NCI-H1092 (cell line): ENCODE data around the gene TDP1.

Experiments
- DNase-seq: peaks from one replicate; lab custom pipeline; 2025; lab: John Stamatoyannopoulos, UW

Gene TDP1

GRCh38 chr14:89955745-89956660 lies at the start of gene TDP1:
Gene TDP1 (plus strand): TSS chr14:89955927. CDS start chr14:89963115, 7,188 bp downstream.
- DNase-seq, result peak; percentile 89

GRCh38 chr14:89906000-89906399 lies 49.7 kb upstream of the TDP1 start:
- no peak for DNase-seq

GRCh38 chr14:89907655-89908054 lies 48.1 kb upstream of the TDP1 start:
- no peak for DNase-seq

- DNase-seq, result no peak
Measured at GRCh38 chr14:89908712-89909450, 46.8 kb upstream of the TDP1 start.

- no peak for DNase-seq
Measured at GRCh38 chr14:89909586-89909985, 46.1 kb upstream of the TDP1 start.

GRCh38 chr14:89910691-89911009 lies 45.1 kb upstream of the TDP1 start:
- DNase-seq, result no peak

GRCh38 chr14:89911010-89911919 lies 44.5 kb upstream of the TDP1 start:
- no peak for DNase-seq

GRCh38 chr14:89912221-89912620 lies 43.5 kb upstream of the TDP1 start:
- DNase-seq, result no peak

- DNase-seq, result no peak
Measured at GRCh38 chr14:89912667-89913211, 43.0 kb upstream of the TDP1 start.

- DNase-seq, result peak; percentile 52
Measured at GRCh38 chr14:89915114-89915878, 40.4 kb upstream of the TDP1 start.

GRCh38 chr14:89918721-89919120 lies 37.0 kb upstream of the TDP1 start:
- DNase-seq, result no peak

- DNase-seq, result no peak
Measured at GRCh38 chr14:89920056-89920455, 35.7 kb upstream of the TDP1 start.

GRCh38 chr14:89921346-89921745 lies 34.4 kb upstream of the TDP1 start:
- DNase-seq, result no peak

GRCh38 chr14:89922031-89922907 lies 33.5 kb upstream of the TDP1 start:
- no peak for DNase-seq

- no peak for DNase-seq
Measured at GRCh38 chr14:89924268-89924667, 31.5 kb upstream of the TDP1 start.

- DNase-seq, result no peak
Measured at GRCh38 chr14:89926694-89927093, 29.0 kb upstream of the TDP1 start.

- DNase-seq, result no peak
Measured at GRCh38 chr14:89927186-89927865, 28.4 kb upstream of the TDP1 start.

GRCh38 chr14:89933002-89933401 lies 22.7 kb upstream of the TDP1 start:
- DNase-seq, result peak; percentile 6

GRCh38 chr14:89936654-89937185 lies 19.0 kb upstream of the TDP1 start:
- DNase-seq, result no peak
